ENCODE measurements around the gene LRP8. TPM values are rescaled to one million over a fixed set of nuclear protein-coding genes. Genes with fewer than 3 reads are reported as not detected.

Gene LRP8
- total and polyA plus RNA-seq, 2 experiments from 2014 or later: 2.4 to 2.7 TPM

GRCh38 chr1:53196017-53196484 is 131.8 kb downstream of the LRP8 start:
- Histone ChIP-seq H3K4me3 (peak overlapping the region; percentile 40), H3K4me2 (peak overlapping the region; percentile 88), H3K4me1 (ENCODE audit: insufficient read depth) (peaks cover 20% of the 10 kb centered on the region), H4K20me1 (ENCODE audit: insufficient read depth, poor library complexity, severe bottlenecking) (no peaks in the 10 kb centered on the region), H3K36me3 (replicated peaks; ENCODE audit: insufficient read depth, low read depth) (no peaks in the 10 kb centered on the region), H3K79me2 (peaks cover 35% of the 10 kb centered on the region), H3K27me3 (no peaks in the 10 kb centered on the region), H3K9me2 (replicated peaks; ENCODE audit: insufficient read depth) (no peaks in the 10 kb centered on the region), H3K9me3 (ENCODE audit: low read depth) (no peaks in the 10 kb centered on the region), H3K27ac (peak overlapping the region; percentile 97), H2AFZ (peak overlapping the region; percentile 69)
- WGBS (ENCODE audit: low lambda C conversion rate, missing lambda C conversion rate): 41% methylated on average over 9 of the region's 9 CpGs
- DNase-seq (ENCODE audit: low spot score): peak; percentile 38
- no peak for TF ChIP-seq EZH2phosphoT487 (IDR thresholded peaks at IDR 0.05; ENCODE audit: low read depth, severe bottlenecking, unreplicated experiment)
- TF ChIP-seq EZH2 (IDR thresholded peaks at IDR 0.05; ENCODE audit: borderline replicate concordance): no peak
- no peak for TF ChIP-seq CTCF (IDR thresholded peaks at IDR 0.05; ENCODE audit: poor library complexity)

GRCh38 chr1:53195246-53196016 is 132.4 kb downstream of the LRP8 start:
- Histone ChIP-seq H3K9me3 (ENCODE audit: low read depth) (no peaks in the 10 kb centered on the region), H3K4me2 (peak overlapping the region; percentile 88), H3K4me3 (no peak overlapping the region), H3K4me1 (ENCODE audit: insufficient read depth) (peaks cover 20% of the 10 kb centered on the region), H4K20me1 (ENCODE audit: insufficient read depth, poor library complexity, severe bottlenecking) (no peaks in the 10 kb centered on the region), H3K9me2 (replicated peaks; ENCODE audit: insufficient read depth) (no peaks in the 10 kb centered on the region), H3K79me2 (peaks cover 33% of the 10 kb centered on the region), H3K36me3 (replicated peaks; ENCODE audit: insufficient read depth, low read depth) (no peaks in the 10 kb centered on the region), H3K27me3 (no peaks in the 10 kb centered on the region), H2AFZ (peak overlapping the region; percentile 69), H3K27ac (peak overlapping the region; percentile 97)
- no peak for DNase-seq (ENCODE audit: low spot score)
- TF ChIP-seq EZH2phosphoT487 (IDR thresholded peaks at IDR 0.05; ENCODE audit: low read depth, severe bottlenecking, unreplicated experiment) (no peak), EZH2 (IDR thresholded peaks at IDR 0.05; ENCODE audit: borderline replicate concordance) (no peak), CTCF (IDR thresholded peaks at IDR 0.05; ENCODE audit: poor library complexity) (no peak)
- 89% methylated on average over 11 of the region's 11 CpGs for WGBS (ENCODE audit: low lambda C conversion rate, missing lambda C conversion rate)

Other genes starting within 250 kb of the LRP8 start
- not detected in 2 replicates for gene SLC1A7, start 185.4 kb downstream of the LRP8 start, total RNA-seq
- gene SLC1A7, start 185.4 kb downstream of the LRP8 start, polyA plus RNA-seq: 0.46 TPM in 1 of 2 replicates, not detected in the other
- gene CPT2, start 131.2 kb downstream of the LRP8 start, total RNA-seq: 25.0 and 29.3 TPM in 2 replicates
- gene CPT2, start 131.2 kb downstream of the LRP8 start, polyA plus RNA-seq: 22.8 and 29.1 TPM in 2 replicates
- 40.7 and 51.9 TPM in 2 replicates for gene CZIB, start 107.4 kb downstream of the LRP8 start, total RNA-seq
- 53.9 and 61.0 TPM in 2 replicates for gene CZIB, start 107.4 kb downstream of the LRP8 start, polyA plus RNA-seq
- 28.4 and 31.8 TPM in 2 replicates for gene MAGOH, start 89.6 kb downstream of the LRP8 start, total RNA-seq
- 26.7 and 35.2 TPM in 2 replicates for gene MAGOH, start 89.6 kb downstream of the LRP8 start, polyA plus RNA-seq
- gene DMRTB1, start 131.3 kb upstream of the LRP8 start, total RNA-seq: not detected in 2 replicates
- gene DMRTB1, start 131.3 kb upstream of the LRP8 start, polyA plus RNA-seq: not detected in 2 replicates

All from hepatocyte (in vitro differentiated cells).